SK-N-SH treated with all-trans-retinoic acid at 6 μM for 48 hours (cell line): ENCODE results near the gene KDM4B.

Source experiments
- ATAC-seq: fragments of 200-7000 bp; cut with Tn5 transposase; 3 replicates; pipeline ENCODE4 v1.9.1; 2020; ENCODE audit warnings: mild to moderate bottlenecking, moderate library complexity
- BACH2 ChIP-seq: fragments of 250-450 bp; sonication (Bioruptor Pico); IDR thresholded peaks from 2 replicates; pipeline ENCODE4 v1.9.0; 2021; ENCODE audit warnings: mild to moderate bottlenecking, borderline replicate concordance
- CSRNP3 ChIP-seq: fragments of 250-450 bp; sonication (Bioruptor Pico); IDR thresholded peaks from 2 replicates; pipeline ENCODE4 v1.5.1; 2021; ENCODE audit warnings: mild to moderate bottlenecking, moderate library complexity
- ESRRG ChIP-seq: fragments of 250-450 bp; sonication (Bioruptor Pico); IDR thresholded peaks from 2 replicates; pipeline ENCODE4 v1.6.1; 2021; ENCODE audit warnings: mild to moderate bottlenecking
- GLIS3 ChIP-seq: fragments of 250-450 bp; sonication (Bioruptor Pico); IDR thresholded peaks from 2 replicates; pipeline ENCODE4 v1.5.0; 2020; ENCODE audit warnings: mild to moderate bottlenecking, moderate library complexity
- ISL1 ChIP-seq: fragments of 250-450 bp; sonication (Bioruptor Pico); IDR thresholded peaks from 2 replicates; pipeline ENCODE4 v2.1.2; 2022; ENCODE audit warnings: mild to moderate bottlenecking, moderate library complexity
- OSR1 ChIP-seq: fragments of 250-450 bp; sonication (Bioruptor Pico); IDR thresholded peaks from 2 replicates; pipeline ENCODE4 v1.8.0; 2022; ENCODE audit warnings: moderate library complexity, mild to moderate bottlenecking, inconsistent platforms
- PATZ1 ChIP-seq: fragments of 250-450 bp; sonication (Bioruptor Pico); IDR thresholded peaks from 2 replicates; pipeline ENCODE4 v1.8.0; 2020; ENCODE audit warnings: mild to moderate bottlenecking, moderate library complexity, borderline replicate concordance
- PPARA ChIP-seq: fragments of 250-450 bp; sonication (Bioruptor Pico); IDR thresholded peaks from 2 replicates; pipeline ENCODE4 v1.5.0; 2020; ENCODE audit warnings: mild to moderate bottlenecking, borderline replicate concordance
- SNAI2 ChIP-seq: fragments of 250-450 bp; sonication (Bioruptor Pico); IDR thresholded peaks from 2 replicates; pipeline ENCODE4 v1.5.0; 2020; ENCODE audit warnings: mild to moderate bottlenecking, moderate library complexity
- TCF4 ChIP-seq: fragments of 250-450 bp; sonication (Bioruptor Pico); IDR thresholded peaks from 2 replicates; pipeline ENCODE4 v1.8.0; 2021; ENCODE audit warnings: mild to moderate bottlenecking, moderate library complexity, borderline replicate concordance
- TSHZ2 ChIP-seq: fragments of 250-450 bp; sonication (Bioruptor Pico); IDR thresholded peaks from 2 replicates; pipeline ENCODE4 v1.5.0; 2020; ENCODE audit warnings: mild to moderate bottlenecking, moderate library complexity
- ZC3H10 ChIP-seq: fragments of 250-450 bp; sonication (Bioruptor Pico); IDR thresholded peaks from 2 replicates; pipeline ENCODE4 v1.5.1; 2021; ENCODE audit warnings: mild to moderate bottlenecking, moderate library complexity
- ZNF565 ChIP-seq: fragments of 450-650 bp; formaldehyde crosslinking; conservative IDR thresholded peaks from 2 replicates; pipeline ENCODE4 v1.5.0; 2020; ENCODE audit warnings: low read depth, mild to moderate bottlenecking, moderate library complexity
- ZNF70 ChIP-seq: fragments of 450-650 bp; formaldehyde crosslinking; IDR thresholded peaks from 2 replicates; pipeline ENCODE4 v1.5.0; 2020; ENCODE audit warnings: mild to moderate bottlenecking, moderate library complexity
- ZNF8 ChIP-seq: fragments of 450-650 bp; formaldehyde crosslinking; IDR thresholded peaks from 2 replicates; pipeline ENCODE4 v1.5.0; 2020; ENCODE audit warnings: mild to moderate bottlenecking, moderate library complexity

The KDM4B gene

DNA sequence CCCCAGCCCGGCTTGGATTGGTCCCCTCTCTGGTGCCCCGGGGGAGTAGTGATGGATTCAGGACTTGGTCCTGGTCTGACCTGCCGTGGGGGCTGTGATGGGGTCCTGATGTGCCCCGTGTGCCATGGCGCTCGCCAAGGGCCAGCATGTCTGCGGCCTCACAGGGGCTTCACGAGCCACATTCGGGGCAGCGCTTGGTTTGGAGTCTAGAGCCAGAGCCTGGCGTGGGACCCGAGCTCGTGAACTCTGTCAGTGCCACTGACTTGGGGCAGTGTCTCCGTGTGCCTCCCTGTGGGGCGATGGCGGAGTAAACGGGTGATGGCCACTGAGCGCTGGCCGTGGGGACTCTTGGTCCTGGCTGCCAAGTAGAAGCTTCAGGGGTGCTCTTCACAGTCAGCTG, 17.1 kb downstream of the KDM4B start:
- no peak for ATAC-seq
- no peak for TF ChIP-seq ZC3H10
- no peak for TF ChIP-seq ZNF565 (CRISPR knock-in tag)
- TF ChIP-seq, all 23 proteins: peak for 0

- TF ChIP-seq ZNF70 (CRISPR knock-in tag) (no peak), ESRRG (CRISPR knock-in tag) (no peak), PPARA (CRISPR knock-in tag) (no peak), PATZ1 (CRISPR knock-in tag) (no peak), ISL1 (CRISPR knock-in tag) (no peak), OSR1 (CRISPR knock-in tag) (no peak), SNAI2 (CRISPR knock-in tag) (no peak)
- TF ChIP-seq, all 23 proteins: peak for 0
- no peak for ATAC-seq
Measured at GRCh38 chr19:4986471-4986891, 17.6 kb downstream of the KDM4B start.

- ATAC-seq, result peak; percentile 31; the same call in 2 of the 3 replicates
- no peak for TF ChIP-seq OSR1 (CRISPR knock-in tag)
- no peak for TF ChIP-seq PPARA (CRISPR knock-in tag)
- TF ChIP-seq CSRNP3 (CRISPR knock-in tag), result no peak
- TF ChIP-seq ZNF8 (CRISPR knock-in tag), result no peak
- no peak for TF ChIP-seq ZC3H10
- TF ChIP-seq BACH2 (CRISPR knock-in tag), result no peak
- no peak for TF ChIP-seq GLIS3 (CRISPR knock-in tag)
- no peak for TF ChIP-seq ZNF70 (CRISPR knock-in tag)
- no peak for TF ChIP-seq PATZ1 (CRISPR knock-in tag)
Measured at GRCh38 chr19:4987256-4987655, 18.3 kb downstream of the KDM4B start.

DNA sequence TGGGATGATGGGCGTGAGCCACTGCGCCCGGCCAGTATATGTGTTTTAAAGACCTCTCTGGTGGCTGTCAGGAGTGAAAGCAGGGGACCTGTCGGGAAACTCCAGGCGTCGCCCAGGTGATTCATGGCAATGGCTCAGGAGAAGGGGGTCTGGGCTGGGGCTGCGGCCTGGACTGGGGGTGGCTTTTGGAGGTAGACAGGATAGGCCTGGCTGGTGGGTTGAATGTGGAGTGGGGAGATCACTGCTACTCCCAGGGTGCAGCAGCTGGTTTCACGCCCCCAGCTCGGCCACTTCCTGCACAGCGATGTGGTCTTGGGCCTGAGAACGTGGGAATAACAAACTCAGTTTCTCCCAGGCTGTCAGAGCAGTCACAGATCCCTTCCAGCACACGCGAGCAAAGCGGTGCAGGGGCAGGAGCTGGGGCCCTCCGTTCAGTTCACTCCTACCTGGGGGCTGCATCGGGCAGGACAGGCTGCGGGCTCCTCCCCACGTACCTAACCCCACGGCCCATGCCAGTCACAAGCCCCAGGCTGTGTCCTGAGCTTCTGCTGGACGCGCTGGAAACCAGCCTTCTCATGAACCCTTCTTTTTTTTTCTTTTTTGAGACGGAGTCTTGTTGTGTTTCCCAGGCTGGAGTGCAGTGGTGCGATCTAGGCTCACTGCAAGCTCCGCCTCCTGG, 18.9 kb downstream of the KDM4B start:
- no peak; the same call in 2 of the 3 replicates for ATAC-seq
- TF ChIP-seq BACH2 (CRISPR knock-in tag) (no peak), TSHZ2 (no peak), ZNF565 (CRISPR knock-in tag) (no peak), SNAI2 (CRISPR knock-in tag) (no peak), ZNF8 (CRISPR knock-in tag) (no peak), CSRNP3 (CRISPR knock-in tag) (no peak), TCF4 (CRISPR knock-in tag) (no peak)
